ENCODE data around the gene MMP27. TPM values are rescaled to one million over a fixed set of nuclear protein-coding genes. Genes with fewer than 3 reads are reported as not detected.

Gene MMP27
- total RNA-seq (2022; extraction: Qiagen RNA extraction) = not detected in 5 replicates

GRCh38 chr11:102705626-102706025, at the start of gene MMP27:
Gene MMP27 (minus strand): TSS chr11:102705769. CDS start chr11:102705714, 55 bp downstream.

GRCh38 chr11:102724904-102725500, 19.4 kb upstream of the MMP27 start, which contains the start of gene MMP8:
Gene MMP8 (minus strand): TSS chr11:102724954. CDS start chr11:102724855, 99 bp downstream.

Other genes starting within 250 kb of the MMP27 start
- gene MMP7, start 175.0 kb downstream of the MMP27 start, total RNA-seq (2022; extraction: Qiagen RNA extraction) = 20.6 to 32.5 TPM (median 23.4 TPM) in 5 replicates
- gene MMP20, start 80.4 kb downstream of the MMP27 start, total RNA-seq (2022; extraction: Qiagen RNA extraction) = 0.07 TPM in 1 of 5 replicates, not detected in the others
- not detected in 5 replicates for gene MMP8, start 19.2 kb upstream of the MMP27 start, total RNA-seq (2022; extraction: Qiagen RNA extraction)
- 0.54 to 2.5 TPM (median 0.72 TPM) in 5 replicates for gene MMP10, start 74.9 kb upstream of the MMP27 start, total RNA-seq (2022; extraction: Qiagen RNA extraction)
- 0.68 to 1.6 TPM (median 0.73 TPM) in 5 replicates for gene MMP1, start 92.4 kb upstream of the MMP27 start, total RNA-seq (2022; extraction: Qiagen RNA extraction)
- gene MMP3, start 137.8 kb upstream of the MMP27 start, total RNA-seq (2022; extraction: Qiagen RNA extraction) = 0.07 to 0.27 TPM (median 0.09 TPM) in 3 of 5 replicates, not detected in the others
- 0.05 to 0.08 TPM (median 0.06 TPM) in 4 of 5 replicates, not detected in the other for gene MMP12, start 169.2 kb upstream of the MMP27 start, total RNA-seq (2022; extraction: Qiagen RNA extraction)
- 0.04 to 0.08 TPM in 2 of 5 replicates, not detected in the others for gene MMP13, start 250.0 kb upstream of the MMP27 start, total RNA-seq (2022; extraction: Qiagen RNA extraction)

Measured in A549 treated with AZD2906 at 1 μM for 4 hours (cell line).